ENCODE results near the gene PERM1. TPM values are rescaled to one million over a fixed set of nuclear protein-coding genes. Genes with fewer than 3 reads are reported as not detected.

The PERM1 gene
- total RNA-seq, 1 experiment from 2014 or later = 0.18 TPM

GRCh38 chr1:980137-980571, 1.7 kb downstream of the PERM1 start:
- H3K9me3 Mint-ChIP-seq (ENCODE audit: unreplicated experiment) = no peaks in the 10 kb centered on the region
- TF ChIP-seq CTCF (IDR thresholded peaks at IDR 0.05; ENCODE audit: insufficient read depth in 1 of 2, low read depth in 1 of 2, low read length in 1 of 2, severe bottlenecking in 1 of 2, unreplicated experiment in 1 of 2) = no peak
- intact Hi-C loops (cut with micrococcal nuclease; ENCODE audit: unreplicated experiment) = loop anchor here (5.0 kb wide), 1 partner anchor 82 kb away; no protein-coding TSS in a partner anchor
- no peaks in the 10 kb centered on the region for H3K27me3 ChIP-seq (replicated peaks; ENCODE audit: control insufficient read depth, insufficient read depth, low read length)
- BruUV-seq (replicated peaks) = no TSS peak
- ChIA-PET POLR2A (no interaction called here), CTCF (no interaction called here)
- no peaks in the 10 kb centered on the region for H3K9me3 ChIP-seq
- H3K27me3 Mint-ChIP-seq (ENCODE audit: insufficient read depth, unreplicated experiment) = no peaks in the 10 kb centered on the region
- DNase-seq = no peak
- H3K4me3 Mint-ChIP-seq (ENCODE audit: unreplicated experiment) = no peak overlapping the region
- H3K27ac Mint-ChIP-seq (ENCODE audit: unreplicated experiment) = no peak overlapping the region
- H3K4me3 ChIP-seq (ENCODE audit: low read depth, low read length) = no peak overlapping the region
- H3K4me1 ChIP-seq = peaks cover 5% of the 10 kb centered on the region; the same call in 1 of the 2 replicates
- H3K36me3 Mint-ChIP-seq (ENCODE audit: insufficient read depth, unreplicated experiment) = peaks cover 9% of the 10 kb centered on the region
- H3K4me1 Mint-ChIP-seq (ENCODE audit: low read depth, unreplicated experiment) = peaks cover 6% of the 10 kb centered on the region
- no peaks in the 10 kb centered on the region for H3K36me3 ChIP-seq (ENCODE audit: control insufficient read depth, insufficient read depth, low read length)

GRCh38 chr1:979744-980072, 2.2 kb downstream of the PERM1 start:
- Histone ChIP-seq H3K4me1 (peaks cover 5% of the 10 kb centered on the region; the same call in 1 of the 2 replicates), H3K27me3 (replicated peaks; ENCODE audit: control insufficient read depth, insufficient read depth, low read length) (no peaks in the 10 kb centered on the region), H3K36me3 (ENCODE audit: control insufficient read depth, insufficient read depth, low read length) (no peaks in the 10 kb centered on the region), H3K9me3 (no peaks in the 10 kb centered on the region), H3K4me3 (ENCODE audit: low read depth, low read length) (no peak overlapping the region)
- peaks cover 10% of the 10 kb centered on the region for H3K4me1 Mint-ChIP-seq (ENCODE audit: low read depth, unreplicated experiment)
- no TSS peak for BruUV-seq (replicated peaks)
- POLR2A ChIA-PET = no interaction called here
- no peak overlapping the region for H3K27ac Mint-ChIP-seq (ENCODE audit: unreplicated experiment)
- CTCF ChIA-PET = no interaction called here
- no peak for DNase-seq
- TF ChIP-seq CTCF (IDR thresholded peaks at IDR 0.05; ENCODE audit: insufficient read depth in 1 of 2, low read depth in 1 of 2, low read length in 1 of 2, severe bottlenecking in 1 of 2, unreplicated experiment in 1 of 2) = no peak
- H3K4me3 Mint-ChIP-seq (ENCODE audit: unreplicated experiment) = no peak overlapping the region
- intact Hi-C loops (cut with micrococcal nuclease; ENCODE audit: unreplicated experiment) = loop anchor here (5.0 kb wide), 1 partner anchor 83 kb away; no protein-coding TSS in a partner anchor
- H3K36me3 Mint-ChIP-seq (ENCODE audit: insufficient read depth, unreplicated experiment) = peaks cover 9% of the 10 kb centered on the region
- H3K27me3 Mint-ChIP-seq (ENCODE audit: insufficient read depth, unreplicated experiment) = no peaks in the 10 kb centered on the region
- H3K9me3 Mint-ChIP-seq (ENCODE audit: unreplicated experiment) = no peaks in the 10 kb centered on the region

GRCh38 chr1:978835-979743, 2.8 kb downstream of the PERM1 start:
- intact Hi-C loops (cut with micrococcal nuclease; ENCODE audit: unreplicated experiment) = no loop called here
- Mint-ChIP-seq H3K4me1 (ENCODE audit: low read depth, unreplicated experiment) (peaks cover 11% of the 10 kb centered on the region), H3K27ac (ENCODE audit: unreplicated experiment) (no peak overlapping the region), H3K36me3 (ENCODE audit: insufficient read depth, unreplicated experiment) (peaks cover 9% of the 10 kb centered on the region), H3K4me3 (ENCODE audit: unreplicated experiment) (no peak overlapping the region), H3K9me3 (ENCODE audit: unreplicated experiment) (no peaks in the 10 kb centered on the region), H3K27me3 (ENCODE audit: insufficient read depth, unreplicated experiment) (no peaks in the 10 kb centered on the region)
- Histone ChIP-seq H3K9me3 (no peaks in the 10 kb centered on the region), H3K4me1 (peaks cover 5% of the 10 kb centered on the region; the same call in 1 of the 2 replicates), H3K4me3 (ENCODE audit: low read depth, low read length) (no peak overlapping the region), H3K27me3 (replicated peaks; ENCODE audit: control insufficient read depth, insufficient read depth, low read length) (no peaks in the 10 kb centered on the region), H3K36me3 (ENCODE audit: control insufficient read depth, insufficient read depth, low read length) (no peaks in the 10 kb centered on the region)
- TF ChIP-seq CTCF (IDR thresholded peaks at IDR 0.05; ENCODE audit: insufficient read depth in 1 of 2, low read depth in 1 of 2, low read length in 1 of 2, severe bottlenecking in 1 of 2, unreplicated experiment in 1 of 2) = no peak
- ChIA-PET POLR2A (no interaction called here), CTCF (no interaction called here)
- no peak for DNase-seq
- no TSS peak for BruUV-seq (replicated peaks)
